GM19351 (cell line): Measurements from ENCODE around the gene AP3D1.

ENCODE experiments used
- ATAC-seq: cut with Tn5 transposase; IDR thresholded peaks from one replicate; pipeline ENCODE4 v1.9.1; 2021; ENCODE audit warnings: mild to moderate bottlenecking, moderate library complexity; ENCODE audit not compliant: unreplicated experiment

Gene AP3D1

DNA sequence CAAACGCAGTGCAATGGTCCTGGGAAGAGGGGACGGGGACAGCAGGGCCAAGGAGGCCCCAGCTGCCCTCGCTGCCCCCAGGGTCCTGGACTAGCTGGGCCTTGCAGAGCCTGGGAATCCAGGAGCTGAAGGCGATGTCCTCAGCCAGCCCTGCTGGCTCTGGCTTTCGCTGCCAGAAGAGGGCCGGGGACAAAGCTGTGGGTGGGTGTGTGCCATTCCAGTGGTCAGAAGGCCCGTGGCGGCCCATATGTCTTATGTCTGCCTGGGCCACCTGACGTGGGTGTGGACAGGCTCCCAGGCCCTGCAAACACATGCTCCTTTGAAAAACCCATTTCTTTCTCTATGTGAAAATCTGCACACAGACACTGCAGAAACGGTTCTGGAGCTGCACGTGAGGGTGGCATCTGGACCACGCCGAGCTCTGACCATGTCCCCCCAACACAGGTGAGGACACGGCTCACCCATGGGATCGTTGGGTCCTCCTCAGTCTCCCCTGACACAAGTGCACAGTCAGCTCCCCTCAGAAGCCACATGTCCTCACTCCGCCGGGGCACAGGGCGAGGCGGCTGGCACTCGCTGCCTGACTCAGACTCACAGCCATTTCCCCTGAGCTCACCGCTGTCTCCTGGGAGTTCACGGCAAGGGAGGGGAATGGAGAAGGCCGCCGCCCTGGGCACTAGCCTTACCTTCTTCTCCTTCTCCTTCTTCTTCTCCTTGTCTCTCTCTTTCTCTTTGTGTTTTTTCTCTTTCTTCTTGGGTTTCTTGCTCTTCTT is 37.7 kb downstream of the AP3D1 start:
- no peak for ATAC-seq

DNA sequence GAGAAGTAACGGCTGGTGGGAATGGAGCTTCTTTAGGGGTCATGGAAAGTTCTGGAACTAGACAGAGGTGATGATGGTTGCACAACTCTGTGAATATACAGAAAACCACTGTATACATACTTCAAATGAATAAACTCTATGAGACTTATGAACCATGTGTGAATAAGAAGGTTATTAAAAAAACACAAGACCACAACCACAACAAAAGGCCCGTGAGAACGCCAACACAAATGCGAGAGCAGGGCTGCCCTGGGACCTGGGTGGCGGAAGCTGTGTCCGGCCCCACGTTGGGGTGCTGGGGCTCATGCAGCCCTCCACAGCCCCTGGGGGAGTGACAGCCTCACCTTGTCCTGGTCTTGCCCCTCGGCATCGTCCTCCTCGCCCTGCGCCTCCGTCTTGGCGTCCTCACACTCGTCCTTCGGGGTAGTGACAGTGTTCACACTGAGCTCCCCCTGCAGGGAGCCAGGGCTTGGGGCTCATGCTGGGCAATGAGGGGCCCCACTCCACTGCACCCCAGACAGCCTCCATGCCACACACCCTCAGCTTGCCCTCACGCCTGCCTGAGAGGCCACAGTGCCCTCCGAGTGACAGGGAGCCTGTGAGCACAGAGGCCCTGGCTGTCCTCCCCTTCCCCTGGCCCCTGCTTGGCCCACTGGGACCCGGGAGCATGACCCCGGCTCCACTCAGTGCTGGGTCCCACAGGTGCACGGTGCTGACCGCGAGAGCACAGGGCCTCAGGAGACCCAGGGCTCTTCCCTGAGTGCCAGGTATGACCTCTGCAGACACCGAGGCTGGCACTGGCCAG is 38.6 kb downstream of the AP3D1 start:
- no peak for ATAC-seq

DNA sequence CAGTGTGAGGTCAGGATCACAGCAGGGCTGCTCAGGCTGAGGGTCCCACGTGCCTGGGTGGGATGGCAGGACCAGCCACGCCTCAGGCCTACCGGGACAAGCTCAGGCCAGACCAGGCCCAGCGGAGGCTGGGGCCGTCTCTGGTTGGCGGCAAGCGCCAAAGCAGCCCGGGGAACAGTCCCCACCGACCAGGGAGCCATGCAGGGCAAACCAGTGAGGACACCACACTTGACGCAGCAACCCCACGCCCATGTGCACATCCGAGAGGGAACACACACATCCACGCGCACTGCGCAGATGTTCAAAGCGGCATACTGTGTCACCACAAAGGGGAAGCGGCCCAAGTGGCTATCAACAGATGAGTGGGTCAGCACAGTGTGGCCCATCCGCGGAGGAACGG is 39.5 kb downstream of the AP3D1 start:
- ATAC-seq, result no peak

DNA sequence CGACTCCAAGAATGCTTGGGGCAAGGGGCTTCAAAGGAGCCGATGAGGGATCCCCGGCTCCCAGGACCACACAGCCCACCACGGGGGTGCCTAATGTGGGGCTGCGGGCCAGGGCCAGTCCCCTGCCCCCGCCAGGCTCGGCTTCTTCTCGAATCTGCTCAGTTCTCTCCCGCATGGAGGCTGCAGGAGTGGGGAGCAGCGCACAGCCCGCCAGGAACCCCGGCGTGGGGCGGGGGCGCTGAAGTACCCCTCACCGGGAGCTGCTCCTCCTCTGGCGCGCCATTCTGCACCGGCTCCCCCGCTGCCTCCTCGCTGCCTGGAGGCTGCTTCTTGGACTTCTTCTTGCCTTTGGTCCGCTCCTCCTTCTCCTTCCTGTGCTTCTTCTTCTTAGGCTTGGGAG is 39.9 kb downstream of the AP3D1 start:
- ATAC-seq, result no peak

DNA sequence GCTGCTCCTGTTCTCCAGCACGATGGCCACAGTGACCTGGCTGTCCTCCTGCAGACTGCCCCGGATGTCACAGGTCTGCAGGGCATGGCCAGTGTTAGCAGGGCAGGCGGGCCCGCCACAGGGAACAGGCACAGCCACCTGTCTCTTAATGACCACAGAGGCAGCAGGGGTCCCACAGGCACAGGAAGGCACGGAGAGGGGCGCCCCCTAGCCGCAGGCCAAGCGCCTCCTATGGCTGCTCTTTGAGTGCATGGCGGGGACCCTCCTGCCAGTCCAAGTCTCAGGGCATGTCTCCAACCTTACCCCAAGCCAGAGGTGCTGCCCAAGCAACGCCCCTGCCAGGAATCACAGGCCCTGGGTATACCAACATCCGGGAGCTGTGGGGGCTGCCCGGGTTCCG is 40.5 kb downstream of the AP3D1 start:
- ATAC-seq, result no peak

DNA sequence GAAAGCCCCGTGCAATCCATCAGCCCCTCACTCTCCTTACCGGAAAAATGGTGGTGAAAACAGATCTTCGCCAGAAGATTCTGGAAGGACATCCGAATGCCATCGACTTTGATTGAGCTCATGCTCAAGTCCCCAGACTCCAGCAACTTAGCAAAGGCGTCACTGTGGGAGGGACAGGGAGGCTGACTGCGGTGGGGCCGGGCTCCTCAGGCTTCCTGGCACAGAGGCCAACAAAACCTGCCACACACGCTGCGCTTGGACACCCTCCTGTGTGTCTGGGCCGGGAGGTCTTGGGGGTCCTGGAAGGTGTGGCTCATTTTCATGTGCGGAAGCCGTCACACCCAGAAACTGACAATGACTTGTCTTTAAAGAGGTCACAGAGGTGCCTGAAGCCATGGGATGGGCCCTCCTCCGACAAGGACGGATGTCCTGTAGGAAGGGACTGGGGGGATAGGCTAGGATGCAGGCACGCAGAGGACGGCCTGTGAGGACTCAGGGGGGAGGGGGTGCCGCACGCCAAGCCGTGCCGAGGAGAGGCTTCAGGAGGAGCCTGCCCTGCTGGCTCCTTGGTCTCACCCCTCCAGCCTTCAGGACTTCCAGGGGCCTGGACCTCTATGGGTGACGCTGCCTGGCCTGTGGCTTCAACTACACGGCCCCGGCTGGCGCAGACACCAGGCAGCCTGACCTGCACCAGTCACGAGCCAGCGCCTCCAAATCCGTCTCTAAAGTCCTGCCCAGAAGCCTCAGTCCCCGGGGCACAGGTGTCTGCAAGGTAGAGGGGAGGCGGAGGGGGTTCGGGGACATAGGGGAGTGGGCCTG is 42.1 kb downstream of the AP3D1 start:
- no peak for ATAC-seq

DNA sequence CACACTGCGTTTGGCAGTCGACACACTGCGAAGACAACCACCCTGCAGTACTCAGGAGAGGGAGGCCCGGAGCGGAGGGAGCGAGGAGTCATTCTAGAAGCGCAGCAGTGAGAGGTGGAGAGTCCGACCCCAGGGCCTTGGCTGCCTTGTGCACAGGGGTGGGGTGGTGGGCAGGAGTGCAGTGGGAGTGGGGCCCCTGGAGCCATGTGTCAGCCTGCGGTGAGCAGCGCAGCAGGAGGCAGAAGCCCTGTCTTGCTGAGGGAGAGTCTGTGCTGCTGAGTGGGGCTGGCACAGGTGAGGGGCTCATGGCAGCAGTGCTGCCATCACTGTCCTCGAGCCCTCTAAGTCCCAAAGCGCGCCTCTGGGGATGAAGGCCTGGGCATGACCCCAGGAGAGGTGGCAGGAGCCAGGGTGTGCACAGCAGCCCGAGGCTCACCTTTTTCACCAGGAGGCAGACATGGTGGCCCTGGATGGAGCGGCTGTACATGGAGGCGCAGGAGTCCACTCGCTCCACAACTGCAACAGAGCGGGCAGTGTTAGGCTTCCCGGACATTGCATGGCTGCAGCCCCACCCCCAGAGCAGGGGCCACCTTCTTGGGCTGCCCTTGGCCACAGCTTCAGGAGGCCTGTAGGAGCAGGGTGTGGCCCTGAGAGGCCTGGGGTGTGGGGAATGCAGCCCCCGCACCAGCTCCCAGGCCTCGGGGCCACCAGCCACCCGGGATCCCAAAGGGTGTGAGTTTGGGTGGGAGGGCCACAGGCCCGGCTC is 42.9 kb downstream of the AP3D1 start:
- no peak for ATAC-seq

DNA sequence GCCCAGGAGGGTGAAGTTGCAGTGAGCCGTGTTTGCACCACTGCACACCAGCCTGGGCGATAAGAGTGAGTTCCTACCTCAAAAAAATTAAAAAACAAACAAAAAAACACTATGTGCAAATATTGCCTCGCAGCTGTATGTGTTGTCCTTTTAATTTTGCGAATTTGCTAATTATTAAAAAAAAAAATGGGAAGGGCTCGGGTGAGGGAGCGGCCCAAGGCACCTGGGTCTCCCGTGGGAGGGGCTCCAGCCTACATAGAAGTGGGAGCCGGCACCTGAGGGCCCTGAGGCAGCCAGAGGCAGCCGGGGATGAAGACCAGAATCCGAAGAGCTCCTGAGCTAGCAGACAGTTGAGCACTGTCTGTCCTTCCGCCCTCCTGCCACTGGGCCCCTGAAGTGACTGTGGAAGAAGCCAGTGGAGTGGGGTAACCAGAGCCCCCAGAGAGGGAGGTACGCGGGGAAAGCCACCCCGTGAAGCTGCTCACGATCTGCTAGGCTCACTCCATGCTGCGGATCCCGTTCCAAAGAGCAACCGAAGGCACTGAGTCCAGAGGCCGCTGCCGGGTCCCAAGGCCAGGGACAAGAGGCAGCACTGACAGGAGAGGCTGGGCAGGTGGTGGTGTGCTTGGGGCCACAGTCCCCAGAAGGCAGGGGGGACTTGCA is 48.2 kb downstream of the AP3D1 start:
- no peak for ATAC-seq

DNA sequence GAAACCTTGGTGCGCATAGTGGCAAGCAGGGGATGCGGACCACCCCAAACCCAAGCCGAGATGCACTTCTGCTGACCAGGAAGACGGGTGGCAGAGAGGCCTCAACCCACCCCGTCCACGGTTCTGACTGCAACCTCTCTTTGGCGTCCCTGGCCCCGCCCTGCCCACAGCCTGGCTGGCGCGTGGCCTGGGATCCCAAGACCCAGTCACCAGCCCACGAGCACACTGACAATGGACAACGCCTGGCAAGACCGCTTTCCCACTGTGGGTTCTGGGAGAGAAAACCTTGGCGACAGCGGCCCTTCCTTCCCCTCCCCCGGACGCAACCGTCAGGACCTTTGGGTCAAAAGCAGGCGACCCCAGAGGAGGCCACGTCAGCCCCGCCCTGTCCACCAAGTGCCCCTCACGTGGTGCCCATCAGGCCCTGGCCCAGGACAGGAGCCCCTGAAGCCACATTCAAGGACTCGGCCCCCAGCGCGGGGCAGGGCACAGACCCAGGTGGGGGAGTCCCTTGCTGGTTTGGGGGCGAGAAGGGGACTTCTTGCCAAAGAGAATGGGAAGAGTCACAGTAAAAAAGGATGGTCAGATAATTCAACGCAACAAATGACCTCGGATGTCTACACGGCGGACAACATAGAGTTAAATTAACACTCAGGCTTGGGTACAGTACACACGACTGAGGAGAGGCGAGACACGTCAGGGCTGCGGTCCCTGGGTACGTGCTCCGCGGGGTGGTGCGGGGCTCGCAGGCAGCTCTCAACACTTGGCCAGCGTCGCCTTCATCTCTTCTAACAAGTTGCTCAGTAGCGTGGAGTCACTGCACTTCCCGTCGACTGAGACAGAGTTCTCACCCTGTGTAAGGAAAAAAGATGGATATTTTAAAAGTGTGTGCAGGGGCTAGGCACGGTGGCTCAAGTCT is 49.7 kb downstream of the AP3D1 start:
- no peak for ATAC-seq

DNA sequence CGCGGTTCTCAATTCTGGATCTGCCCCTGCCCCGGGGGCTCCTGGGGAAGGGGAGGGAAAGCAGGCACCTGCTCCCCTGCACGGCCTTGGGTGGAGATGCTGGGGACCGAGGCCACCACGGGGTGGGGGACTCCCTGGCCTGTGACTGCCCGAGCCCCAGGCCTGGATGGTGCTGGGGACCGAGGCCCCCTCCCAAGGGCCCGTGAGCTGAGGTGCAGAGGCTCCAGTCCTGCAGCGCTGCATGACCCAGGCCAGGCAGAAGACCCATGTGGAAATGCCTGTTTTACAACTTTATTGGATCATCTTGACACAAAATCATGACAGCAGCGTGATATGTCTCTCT is 50.7 kb downstream of the AP3D1 start:
- ATAC-seq, result no peak

DNA sequence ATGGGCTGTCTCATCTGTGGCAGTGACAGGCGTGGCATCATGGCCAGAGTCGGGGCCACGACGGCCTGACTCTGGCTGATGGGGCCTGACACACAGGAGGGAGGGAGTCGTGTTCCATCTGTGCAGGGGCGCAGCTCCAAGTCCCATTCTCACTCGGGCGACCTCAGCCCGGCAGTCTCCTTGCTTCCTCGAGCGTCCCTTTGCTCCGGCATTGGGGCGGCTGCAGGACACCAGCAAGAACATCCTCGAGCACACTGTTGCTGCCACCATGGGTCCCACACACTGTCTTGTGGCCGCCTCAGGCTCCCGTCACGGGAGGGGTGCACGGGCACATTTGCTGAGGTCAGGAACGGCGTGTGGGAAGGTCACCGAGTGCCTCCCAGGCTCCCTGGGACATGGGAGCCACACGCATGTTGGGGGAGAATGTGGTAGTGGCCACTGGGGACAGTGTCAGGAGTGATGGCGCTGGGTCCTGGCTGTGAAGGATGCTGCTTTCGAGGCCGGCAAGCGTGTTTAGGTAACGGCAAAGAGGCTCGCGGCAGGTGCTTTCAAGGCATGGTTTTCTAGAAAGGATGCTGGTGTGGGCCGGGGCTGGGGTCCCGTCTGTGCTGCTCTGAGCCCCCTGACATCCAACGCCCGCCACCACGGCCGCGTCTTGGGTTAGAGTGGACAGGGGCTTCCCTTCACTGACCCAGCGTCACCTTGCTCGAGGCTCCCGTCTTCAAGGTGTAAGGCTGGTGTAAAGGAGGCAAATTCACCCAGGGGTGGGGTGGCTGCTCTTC is 51.2 kb downstream of the AP3D1 start:
- ATAC-seq, result no peak

DNA sequence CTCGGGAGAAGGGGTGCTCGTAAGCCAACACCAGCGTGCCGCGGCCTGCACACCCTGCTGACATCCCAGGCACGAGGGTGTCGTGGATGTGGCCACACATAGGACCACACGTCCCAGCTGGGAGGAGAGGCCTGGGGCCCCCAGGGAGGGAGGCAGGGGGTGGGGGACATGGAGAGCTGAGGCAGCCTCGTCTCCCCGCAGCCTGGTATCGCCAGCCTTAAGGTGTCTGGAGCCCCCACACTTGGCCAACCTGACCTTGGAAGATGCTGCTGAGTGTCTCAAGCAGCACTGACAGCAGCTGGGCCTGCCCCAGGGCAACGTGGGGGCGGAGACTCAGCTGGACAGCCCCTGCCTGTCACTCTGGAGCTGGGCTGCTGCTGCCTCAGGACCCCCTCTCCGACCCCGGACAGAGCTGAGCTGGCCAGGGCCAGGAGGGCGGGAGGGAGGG is 52.3 kb downstream of the AP3D1 start:
- ATAC-seq, result no peak

DNA sequence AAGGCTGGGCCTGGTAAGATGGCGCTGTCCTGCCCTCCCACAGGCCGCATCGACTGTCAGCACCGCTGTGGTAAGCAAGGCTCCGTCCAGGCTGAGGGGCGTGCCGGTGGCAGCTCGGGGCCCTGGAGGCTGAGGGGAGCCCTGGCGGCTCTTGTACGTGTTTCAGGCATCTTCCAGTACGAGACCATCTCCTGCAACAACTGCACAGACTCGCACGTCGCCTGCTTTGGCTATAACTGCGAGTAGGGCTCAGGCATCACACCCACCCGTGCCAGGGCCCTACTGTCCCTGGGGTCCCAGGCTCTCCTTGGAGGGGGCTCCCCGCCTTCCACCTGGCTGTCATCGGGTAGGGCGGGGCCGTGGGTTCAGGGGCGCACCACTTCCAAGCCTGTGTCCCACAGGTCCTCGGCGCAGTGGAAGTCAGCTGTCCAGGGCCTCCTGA is 53.5 kb downstream of the AP3D1 start:
- ATAC-seq, result no peak

DNA sequence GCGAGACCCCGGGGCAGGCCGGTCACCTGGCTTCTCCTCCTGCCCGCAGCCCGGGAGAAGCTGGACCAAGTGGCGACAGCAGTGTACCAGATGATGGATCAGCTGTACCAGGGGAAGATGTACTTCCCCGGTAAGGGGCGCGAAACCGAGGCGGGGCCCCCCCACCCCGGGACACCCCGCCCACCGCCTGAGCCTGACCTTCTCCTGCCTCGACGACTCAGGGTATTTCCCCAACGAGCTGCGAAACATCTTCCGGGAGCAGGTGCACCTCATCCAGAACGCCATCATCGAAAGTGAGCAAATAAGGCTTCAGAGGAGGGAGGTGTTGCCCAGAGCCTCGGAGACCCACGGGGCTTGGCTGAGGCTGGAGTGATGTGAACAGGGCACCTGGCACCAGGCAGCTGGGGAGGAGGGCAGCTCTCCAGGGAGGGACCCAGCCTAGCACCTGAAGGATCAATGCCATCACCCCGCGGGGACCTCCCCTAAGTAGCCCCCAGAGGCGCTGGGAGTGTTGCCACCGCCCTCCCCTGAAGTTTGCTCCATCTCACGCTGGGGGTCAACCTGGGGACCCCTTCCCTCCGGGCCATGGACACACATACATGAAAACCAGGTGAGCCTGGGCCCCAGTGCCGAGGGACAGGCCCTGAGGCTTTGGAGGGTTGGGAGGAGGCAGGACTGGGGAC is 54.0 kb downstream of the AP3D1 start:
- ATAC-seq, result no peak

DNA sequence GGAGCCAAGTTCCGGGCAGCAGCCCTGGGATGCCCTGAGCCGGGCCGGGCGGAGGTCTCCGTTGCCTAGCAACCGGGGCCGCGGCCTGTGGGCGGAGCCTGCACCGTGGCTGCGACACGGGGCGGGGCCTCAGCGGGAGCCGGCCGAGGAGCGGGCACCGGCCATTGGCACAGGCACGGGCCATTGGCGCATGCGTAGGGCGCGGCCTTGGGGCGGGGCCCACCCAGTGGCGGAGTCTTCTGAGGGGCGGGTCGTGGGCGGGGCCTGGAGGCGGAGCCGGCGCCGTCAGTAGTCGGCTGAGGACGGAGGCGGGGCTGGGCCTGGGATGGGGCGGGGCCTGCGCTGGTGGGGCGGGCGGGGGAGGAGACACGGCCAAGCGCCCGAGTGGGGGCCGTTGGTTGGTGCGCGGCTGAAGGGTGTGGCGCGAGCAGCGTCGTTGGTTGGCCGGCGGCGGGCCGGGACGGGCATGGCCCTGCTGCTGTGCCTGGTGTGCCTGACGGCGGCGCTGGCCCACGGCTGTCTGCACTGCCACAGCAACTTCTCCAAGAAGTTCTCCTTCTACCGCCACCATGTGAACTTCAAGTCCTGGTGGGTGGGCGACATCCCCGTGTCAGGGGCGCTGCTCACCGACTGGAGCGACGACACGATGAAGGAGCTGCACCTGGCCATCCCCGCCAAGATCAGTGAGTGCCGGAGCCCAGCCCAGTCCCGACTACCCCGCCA is 54.7 kb downstream of the AP3D1 start, which contains the start of gene IZUMO4:
Gene IZUMO4, plus strand, starts transcription at position 436 of the 723 bp plus-strand sequence. Its CDS starts 31 bp downstream, at position 467.
- ATAC-seq, result peak; percentile 70

DNA sequence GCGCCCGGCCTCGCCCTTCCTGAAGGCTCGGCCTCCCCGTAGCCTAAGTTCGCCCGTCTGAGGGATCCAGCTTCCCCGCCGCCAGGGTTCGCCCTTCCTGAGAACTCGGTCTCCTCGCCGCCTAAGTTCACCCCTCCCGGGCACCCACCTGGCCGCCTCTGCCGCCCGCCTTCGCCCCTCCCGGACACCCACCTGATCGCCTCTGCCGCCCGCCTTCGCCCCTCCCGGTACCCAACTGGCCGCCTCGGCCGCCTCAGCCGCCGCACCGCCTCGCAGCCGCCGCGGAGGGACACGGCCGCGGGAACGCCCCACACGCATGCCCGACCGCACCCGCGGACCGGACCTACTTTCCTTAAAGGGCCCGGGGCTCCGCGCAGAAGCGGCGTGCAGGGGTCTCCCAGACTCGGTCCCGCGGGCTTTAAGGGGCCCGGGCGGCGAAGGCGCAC is 55.3 kb downstream of the AP3D1 start, which contains the start of gene MOB3A:
Gene MOB3A, minus strand, starts transcription at position 293 of the 446 bp plus-strand sequence. CDS start 17,766 bp downstream, outside the sequence.
- ATAC-seq, result peak; percentile 39
